NB4 (cell line): ENCODE results near the gene CFAP100.

ENCODE experiments used
- DNase-seq: peaks from one replicate; pipeline ENCODE4 v3.0.0; 2010; ENCODE audit warnings: low read depth
- H3K4me3 ChIP-seq: one replicate; pipeline ENCODE4 v1.5.1; 2011; ENCODE audit warnings: mild to moderate bottlenecking, low read depth, low read length, moderate library complexity
- MYC ChIP-seq: IDR thresholded peaks from 2 replicates; pipeline ENCODE4 v1.6.1; 2011; ENCODE audit warnings: low read depth, low read length
- POLR2A ChIP-seq: IDR thresholded peaks from 2 replicates; pipeline ENCODE4 v1.6.1; 2011; ENCODE audit warnings: mild to moderate bottlenecking; ENCODE audit not compliant: insufficient read length; ENCODE audit errors: extremely low read depth
- TF ChIP-seq, protein P1 (sequence below): IDR thresholded peaks from 2 replicates; pipeline ENCODE4 v1.6.1; 2011; ENCODE audit warnings: low read depth, low read length
- TF ChIP-seq, protein P2 (sequence below): IDR thresholded peaks from one replicate; pipeline ENCODE4 v1.5.1; 2012; ENCODE audit warnings: low read depth, low read length

Gene CFAP100

DNA sequence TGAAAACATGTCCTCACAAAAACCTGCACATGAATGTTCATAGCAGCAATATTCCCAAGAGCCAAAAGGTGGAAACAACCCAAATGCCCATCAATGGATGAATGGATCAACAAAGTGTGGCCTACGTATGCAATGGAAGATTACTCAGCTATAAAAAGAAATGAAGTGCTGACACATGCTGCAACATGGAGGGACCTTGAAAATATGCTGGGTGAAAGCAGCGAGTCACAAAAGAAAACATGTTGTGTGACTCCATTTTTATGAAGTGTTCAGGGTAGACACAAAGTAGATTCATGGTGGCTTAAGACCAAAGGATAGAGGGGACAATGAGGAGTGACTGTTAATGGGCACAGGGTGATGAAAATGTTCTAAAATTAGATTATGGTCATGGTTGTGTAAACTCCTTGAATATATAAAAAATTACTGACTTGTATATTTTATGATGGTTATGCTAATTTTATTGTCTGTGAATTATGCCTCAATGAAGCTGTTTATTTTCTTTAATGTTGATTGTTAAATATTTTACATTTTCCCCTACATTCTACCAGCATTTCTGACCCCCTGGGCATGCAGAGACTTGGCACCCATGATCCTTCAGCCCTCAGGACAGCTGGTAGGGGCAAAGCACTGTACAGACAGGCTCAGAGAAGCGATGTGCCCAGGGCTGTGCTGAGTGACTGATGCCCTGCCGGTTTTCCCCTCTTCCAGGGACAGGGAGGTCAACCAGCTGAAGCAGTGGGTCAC is 37.8 kb downstream of the CFAP100 start:
- TF ChIP-seq POLR2A = no peak
- no peak for TF ChIP-seq MYC
- TF ChIP-seq, protein P1, sequence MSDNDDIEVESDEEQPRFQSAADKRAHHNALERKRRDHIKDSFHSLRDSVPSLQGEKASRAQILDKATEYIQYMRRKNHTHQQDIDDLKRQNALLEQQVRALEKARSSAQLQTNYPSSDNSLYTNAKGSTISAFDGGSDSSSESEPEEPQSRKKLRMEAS = no peak
- TF ChIP-seq, protein P2, sequence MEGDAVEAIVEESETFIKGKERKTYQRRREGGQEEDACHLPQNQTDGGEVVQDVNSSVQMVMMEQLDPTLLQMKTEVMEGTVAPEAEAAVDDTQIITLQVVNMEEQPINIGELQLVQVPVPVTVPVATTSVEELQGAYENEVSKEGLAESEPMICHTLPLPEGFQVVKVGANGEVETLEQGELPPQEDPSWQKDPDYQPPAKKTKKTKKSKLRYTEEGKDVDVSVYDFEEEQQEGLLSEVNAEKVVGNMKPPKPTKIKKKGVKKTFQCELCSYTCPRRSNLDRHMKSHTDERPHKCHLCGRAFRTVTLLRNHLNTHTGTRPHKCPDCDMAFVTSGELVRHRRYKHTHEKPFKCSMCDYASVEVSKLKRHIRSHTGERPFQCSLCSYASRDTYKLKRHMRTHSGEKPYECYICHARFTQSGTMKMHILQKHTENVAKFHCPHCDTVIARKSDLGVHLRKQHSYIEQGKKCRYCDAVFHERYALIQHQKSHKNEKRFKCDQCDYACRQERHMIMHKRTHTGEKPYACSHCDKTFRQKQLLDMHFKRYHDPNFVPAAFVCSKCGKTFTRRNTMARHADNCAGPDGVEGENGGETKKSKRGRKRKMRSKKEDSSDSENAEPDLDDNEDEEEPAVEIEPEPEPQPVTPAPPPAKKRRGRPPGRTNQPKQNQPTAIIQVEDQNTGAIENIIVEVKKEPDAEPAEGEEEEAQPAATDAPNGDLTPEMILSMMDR = no peak
- no peak overlapping the region for H3K4me3 ChIP-seq
- DNase-seq = no peak

DNA sequence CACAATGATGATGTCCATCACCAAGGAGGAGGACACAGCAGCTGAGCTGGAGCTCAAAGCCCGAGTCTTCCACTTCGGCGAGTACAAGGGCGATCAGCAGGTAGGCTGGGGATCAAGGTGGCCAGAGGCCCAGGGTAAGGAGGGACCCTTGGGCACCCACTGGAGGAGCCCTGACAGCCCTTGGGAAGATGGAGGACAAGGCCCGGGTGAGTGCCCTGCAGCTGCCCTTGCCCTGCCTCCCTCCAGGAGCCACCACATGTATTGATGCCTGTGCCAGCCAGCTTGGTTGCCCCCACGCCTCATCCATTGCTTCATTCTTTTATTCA is 38.4 kb downstream of the CFAP100 start:
- no peak overlapping the region for H3K4me3 ChIP-seq
- no peak for DNase-seq
- TF ChIP-seq MYC (no peak), POLR2A (no peak)
- TF ChIP-seq, protein P2 = no peak
- TF ChIP-seq, protein P1 = no peak

DNA sequence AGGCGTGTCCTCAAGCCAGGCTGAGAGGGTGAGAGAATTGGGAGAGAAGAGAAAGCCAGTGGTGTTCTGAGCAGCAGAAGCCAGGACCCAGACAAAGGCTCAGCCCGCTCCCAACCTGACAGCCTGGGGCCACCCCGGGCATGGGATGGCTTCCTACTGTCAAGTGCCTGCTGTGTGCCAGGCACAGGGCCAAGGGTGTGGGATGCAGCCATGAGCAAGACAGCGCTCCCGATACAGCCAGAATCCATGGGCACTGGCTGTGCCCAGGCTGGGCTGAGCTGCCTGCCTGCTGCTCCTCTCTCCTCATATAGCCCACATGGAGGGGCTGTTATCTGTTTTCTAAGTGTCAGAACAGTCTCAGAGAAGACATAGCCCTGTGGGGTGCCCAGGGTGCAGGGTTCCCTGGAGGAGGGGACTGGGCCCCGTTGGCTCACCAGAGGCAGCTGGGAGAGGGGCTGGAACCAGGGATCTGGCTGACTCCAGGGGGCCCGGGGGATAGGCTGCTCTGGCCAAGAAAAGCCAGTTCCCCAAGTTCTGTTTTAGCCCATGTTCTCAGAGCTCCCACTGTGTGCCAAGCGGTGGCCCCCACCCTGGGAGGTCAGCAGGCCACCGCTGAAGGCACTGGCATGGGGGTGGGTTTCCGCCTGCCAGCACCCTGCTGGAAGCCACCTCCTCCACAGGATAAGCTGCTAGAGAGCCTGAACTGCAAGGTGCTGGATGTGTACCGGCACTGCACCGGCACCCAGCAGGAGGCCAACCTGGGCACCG is 39.0 kb downstream of the CFAP100 start:
- DNase-seq = no peak

DNA sequence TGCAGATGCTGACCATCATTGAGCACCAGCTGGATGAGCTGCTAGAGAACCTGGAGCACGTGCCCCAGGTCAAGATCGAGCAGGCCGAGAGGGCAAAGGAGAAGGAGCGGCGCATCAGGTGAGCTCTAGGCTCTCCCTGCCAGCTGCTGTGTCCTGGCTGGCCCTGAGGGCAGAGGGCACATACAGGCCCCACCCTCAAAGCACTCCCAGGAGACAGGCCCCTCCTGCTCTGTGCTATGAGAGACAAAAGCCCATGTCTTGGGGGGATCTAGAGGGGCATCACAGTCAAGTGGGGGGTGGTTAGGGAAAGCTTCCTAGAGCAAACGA is 39.5 kb downstream of the CFAP100 start:
- no peak for DNase-seq
- TF ChIP-seq, protein P1 = no peak
- TF ChIP-seq MYC (no peak), POLR2A (no peak)
- TF ChIP-seq, protein P2 = no peak

More for the DNA sequence above, 39.0 kb downstream of the CFAP100 start:
- TF ChIP-seq, protein P1 = no peak
- TF ChIP-seq, protein P2 = no peak
- TF ChIP-seq POLR2A (no peak), MYC (no peak)
- H3K4me3 ChIP-seq = no peak overlapping the region

DNA sequence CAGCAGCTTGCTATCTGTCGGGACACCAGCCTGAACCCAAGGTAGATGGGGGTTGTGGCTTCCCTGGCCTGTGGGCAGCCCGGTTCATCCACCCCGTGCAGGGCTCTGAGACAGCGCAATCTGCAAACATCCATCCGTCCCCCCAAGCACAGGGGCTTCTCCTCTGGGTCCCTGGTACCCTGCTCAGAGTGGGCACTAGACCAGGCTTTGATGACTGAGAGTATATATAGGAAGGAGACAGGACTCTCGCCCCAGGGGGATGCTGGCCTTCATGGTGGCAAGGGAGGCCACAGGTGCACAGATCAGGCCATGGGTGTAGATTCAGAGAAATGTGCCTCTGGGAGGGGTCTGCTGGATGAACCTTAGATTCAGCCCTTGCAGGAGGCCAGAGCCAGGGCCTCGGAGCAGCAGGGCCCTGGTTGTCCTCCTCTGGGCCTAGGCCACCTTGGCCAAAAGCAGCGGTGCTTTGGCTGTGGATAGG is 40.3 kb downstream of the CFAP100 start:
- TF ChIP-seq POLR2A (no peak), MYC (no peak)
- TF ChIP-seq, protein P2 = no peak
- TF ChIP-seq, protein P1 = no peak
- no peak overlapping the region for H3K4me3 ChIP-seq
- no peak for DNase-seq

More for the DNA sequence above, 39.5 kb downstream of the CFAP100 start:
- no peak overlapping the region for H3K4me3 ChIP-seq
